ENCODE measurements around the gene CALCOCO1. TPM values are rescaled to one million over a fixed set of nuclear protein-coding genes. Genes with fewer than 3 reads are reported as not detected.

CALCOCO1 gene
- total and polyA plus RNA-seq, 9 of the 15 experiments (the other 6 are each of a cell fraction or from before 2014, with no cell fraction given): 1.9 to 31.8 (median 11.0) TPM

GRCh38 chr12:53698948-53699677 lies 28.1 kb downstream of the CALCOCO1 start:
- H3K79me2 ChIP-seq (ENCODE audit: control insufficient read depth, insufficient read depth, low read length): no peaks in the 10 kb centered on the region
- no peak overlapping the region for H3K4me3 ChIP-seq
- H3K9me1 ChIP-seq (ENCODE audit: control insufficient read depth, insufficient read depth, low read length): no peaks in the 10 kb centered on the region
- intact Hi-C loops (cut with micrococcal nuclease) (no loop called here), in situ Hi-C loops (cut with MboI) (loop anchor here (10.0 kb wide), 1 partner anchor 506 kb away; no protein-coding TSS in a partner anchor)
- H3K27ac ChIP-seq (ENCODE audit: extremely low read depth, low read depth, low read length): no peak overlapping the region
- H3K4me2 ChIP-seq (ENCODE audit: insufficient read depth, low read length): no peak overlapping the region
- peaks cover 60 to 64% of the 10 kb centered on the region in 2 experiments for H3K27me3 ChIP-seq (ENCODE audit: control insufficient read depth in 2 of 2, insufficient read depth in 2 of 2, low read length in 2 of 2)
- no peak for ATAC-seq
- ChIA-PET CTCF (ENCODE audit: low intra/inter-chr PET ratio) (interaction anchor here (0.6 to 0.9 kb wide), 4 partner anchors 45 to 180 kb away, joined by 3 read pairs; no protein-coding TSS in a partner anchor), POLR2A (interaction anchor here (0.6 to 1.4 kb wide), 3 partner anchors 55 to 229 kb away, joined by 3 to 4 read pairs (median 3); no protein-coding TSS in a partner anchor)
- BruUV-seq (replicated peaks): no TSS peak
- 0% methylated on average over 3 of the region's 3 CpGs for WGBS (ENCODE audit: insufficient coverage, low coverage, missing lambda C conversion rate)
- no peak overlapping the region for H2AFZ ChIP-seq (ENCODE audit: low read depth, low read length)
- H3K4me1 ChIP-seq (replicated peaks in 1 of 2; ENCODE audit: control insufficient read depth in 2 of 2, insufficient read depth in 2 of 2, low read length in 2 of 2): peaks cover 0 to 11% of the 10 kb centered on the region in 2 experiments; a peak in 2 of 5 replicates
- H4K20me1 ChIP-seq (replicated peaks; ENCODE audit: control insufficient read depth, insufficient read depth, low read length): peaks cover 11% of the 10 kb centered on the region; the same call in 1 of the 2 replicates
- no peak for DNase-seq (ENCODE audit: extremely low read depth in 1 of 4, low spot score in 3 of 4)
- H3K9me3 ChIP-seq (replicated peaks; ENCODE audit: control insufficient read depth, insufficient read depth, low read depth, low read length): no peaks in the 10 kb centered on the region
- no peak for FAIRE-seq
- no peaks in the 10 kb centered on the region for H3K36me3 ChIP-seq (ENCODE audit: control insufficient read depth, insufficient read depth, low read length)
- no peak overlapping the region for H3K9ac ChIP-seq (ENCODE audit: insufficient read depth in 1 of 2, low read depth in 2 of 2, low read length in 2 of 2)
- TF ChIP-seq, protein P1, sequence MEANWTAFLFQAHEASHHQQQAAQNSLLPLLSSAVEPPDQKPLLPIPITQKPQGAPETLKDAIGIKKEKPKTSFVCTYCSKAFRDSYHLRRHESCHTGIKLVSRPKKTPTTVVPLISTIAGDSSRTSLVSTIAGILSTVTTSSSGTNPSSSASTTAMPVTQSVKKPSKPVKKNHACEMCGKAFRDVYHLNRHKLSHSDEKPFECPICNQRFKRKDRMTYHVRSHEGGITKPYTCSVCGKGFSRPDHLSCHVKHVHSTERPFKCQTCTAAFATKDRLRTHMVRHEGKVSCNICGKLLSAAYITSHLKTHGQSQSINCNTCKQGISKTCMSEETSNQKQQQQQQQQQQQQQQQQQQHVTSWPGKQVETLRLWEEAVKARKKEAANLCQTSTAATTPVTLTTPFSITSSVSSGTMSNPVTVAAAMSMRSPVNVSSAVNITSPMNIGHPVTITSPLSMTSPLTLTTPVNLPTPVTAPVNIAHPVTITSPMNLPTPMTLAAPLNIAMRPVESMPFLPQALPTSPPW (CRISPR knock-in tag; IDR thresholded peaks at IDR 0.05): no peak
- TF ChIP-seq YY1 (IDR thresholded peaks at IDR 0.05; ENCODE audit: borderline replicate concordance in 1 of 3, control insufficient read depth in 1 of 3, extremely low read depth in 1 of 3, insufficient read depth in 3 of 3, insufficient read length in 1 of 3, insufficient replicate concordance in 2 of 3, low read depth in 1 of 3, low read length in 2 of 3): no peak
- TF ChIP-seq, protein P2, sequence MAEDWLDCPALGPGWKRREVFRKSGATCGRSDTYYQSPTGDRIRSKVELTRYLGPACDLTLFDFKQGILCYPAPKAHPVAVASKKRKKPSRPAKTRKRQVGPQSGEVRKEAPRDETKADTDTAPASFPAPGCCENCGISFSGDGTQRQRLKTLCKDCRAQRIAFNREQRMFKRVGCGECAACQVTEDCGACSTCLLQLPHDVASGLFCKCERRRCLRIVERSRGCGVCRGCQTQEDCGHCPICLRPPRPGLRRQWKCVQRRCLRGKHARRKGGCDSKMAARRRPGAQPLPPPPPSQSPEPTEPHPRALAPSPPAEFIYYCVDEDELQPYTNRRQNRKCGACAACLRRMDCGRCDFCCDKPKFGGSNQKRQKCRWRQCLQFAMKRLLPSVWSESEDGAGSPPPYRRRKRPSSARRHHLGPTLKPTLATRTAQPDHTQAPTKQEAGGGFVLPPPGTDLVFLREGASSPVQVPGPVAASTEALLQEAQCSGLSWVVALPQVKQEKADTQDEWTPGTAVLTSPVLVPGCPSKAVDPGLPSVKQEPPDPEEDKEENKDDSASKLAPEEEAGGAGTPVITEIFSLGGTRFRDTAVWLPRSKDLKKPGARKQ (CRISPR knock-in tag; IDR thresholded peaks at IDR 0.05): no peak
- no peak for TF ChIP-seq RBM25 (IDR thresholded peaks at IDR 0.05; ENCODE audit: low read depth, low read length, severe bottlenecking)
- TF ChIP-seq TFAM (CRISPR knock-in tag; conservative IDR thresholded peaks at IDR 0.05): no peak
- TF ChIP-seq, protein P3, sequence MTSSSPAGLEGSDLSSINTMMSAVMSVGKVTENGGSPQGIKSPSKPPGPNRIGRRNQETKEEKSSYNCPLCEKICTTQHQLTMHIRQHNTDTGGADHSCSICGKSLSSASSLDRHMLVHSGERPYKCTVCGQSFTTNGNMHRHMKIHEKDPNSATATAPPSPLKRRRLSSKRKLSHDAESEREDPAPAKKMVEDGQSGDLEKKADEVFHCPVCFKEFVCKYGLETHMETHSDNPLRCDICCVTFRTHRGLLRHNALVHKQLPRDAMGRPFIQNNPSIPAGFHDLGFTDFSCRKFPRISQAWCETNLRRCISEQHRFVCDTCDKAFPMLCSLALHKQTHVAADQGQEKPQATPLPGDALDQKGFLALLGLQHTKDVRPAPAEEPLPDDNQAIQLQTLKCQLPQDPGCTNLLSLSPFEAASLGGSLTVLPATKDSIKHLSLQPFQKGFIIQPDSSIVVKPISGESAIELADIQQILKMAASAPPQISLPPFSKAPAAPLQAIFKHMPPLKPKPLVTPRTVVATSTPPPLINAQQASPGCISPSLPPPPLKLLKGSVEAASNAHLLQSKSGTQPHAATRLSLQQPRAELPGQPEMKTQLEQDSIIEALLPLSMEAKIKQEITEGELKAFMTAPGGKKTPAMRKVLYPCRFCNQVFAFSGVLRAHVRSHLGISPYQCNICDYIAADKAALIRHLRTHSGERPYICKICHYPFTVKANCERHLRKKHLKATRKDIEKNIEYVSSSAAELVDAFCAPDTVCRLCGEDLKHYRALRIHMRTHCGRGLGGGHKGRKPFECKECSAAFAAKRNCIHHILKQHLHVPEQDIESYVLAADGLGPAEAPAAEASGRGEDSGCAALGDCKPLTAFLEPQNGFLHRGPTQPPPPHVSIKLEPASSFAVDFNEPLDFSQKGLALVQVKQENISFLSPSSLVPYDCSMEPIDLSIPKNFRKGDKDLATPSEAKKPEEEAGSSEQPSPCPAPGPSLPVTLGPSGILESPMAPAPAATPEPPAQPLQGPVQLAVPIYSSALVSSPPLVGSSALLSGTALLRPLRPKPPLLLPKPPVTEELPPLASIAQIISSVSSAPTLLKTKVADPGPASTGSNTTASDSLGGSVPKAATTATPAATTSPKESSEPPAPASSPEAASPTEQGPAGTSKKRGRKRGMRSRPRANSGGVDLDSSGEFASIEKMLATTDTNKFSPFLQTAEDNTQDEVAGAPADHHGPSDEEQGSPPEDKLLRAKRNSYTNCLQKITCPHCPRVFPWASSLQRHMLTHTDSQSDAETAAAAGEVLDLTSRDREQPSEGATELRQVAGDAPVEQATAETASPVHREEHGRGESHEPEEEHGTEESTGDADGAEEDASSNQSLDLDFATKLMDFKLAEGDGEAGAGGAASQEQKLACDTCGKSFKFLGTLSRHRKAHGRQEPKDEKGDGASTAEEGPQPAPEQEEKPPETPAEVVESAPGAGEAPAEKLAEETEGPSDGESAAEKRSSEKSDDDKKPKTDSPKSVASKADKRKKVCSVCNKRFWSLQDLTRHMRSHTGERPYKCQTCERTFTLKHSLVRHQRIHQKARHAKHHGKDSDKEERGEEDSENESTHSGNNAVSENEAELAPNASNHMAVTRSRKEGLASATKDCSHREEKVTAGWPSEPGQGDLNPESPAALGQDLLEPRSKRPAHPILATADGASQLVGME (CRISPR knock-in tag; IDR thresholded peaks at IDR 0.05): no peak
- no peak for TF ChIP-seq MITF (IDR thresholded peaks at IDR 0.05)
- TF ChIP-seq NR4A1 (CRISPR knock-in tag; IDR thresholded peaks at IDR 0.05): no peak
- TF ChIP-seq NR4A1 (tag; IDR thresholded peaks at IDR 0.05): no peak
